GM21576 (cell line): Measurements from ENCODE around the gene TPP1.

ENCODE experiments used
- ATAC-seq: cut with Tn5 transposase; IDR thresholded peaks from one replicate; pipeline ENCODE4 v1.9.1; 2021; ENCODE audit warnings: mild to moderate bottlenecking, moderate library complexity; ENCODE audit not compliant: unreplicated experiment

Gene TPP1

GRCh38 chr11:6619004-6619745 lies at the start of gene TPP1:
TSS of gene TPP1 (minus strand) at chr11:6619422. CDS start at chr11:6619400, 22 bp downstream.
- ATAC-seq = peak; percentile 99

DNA sequence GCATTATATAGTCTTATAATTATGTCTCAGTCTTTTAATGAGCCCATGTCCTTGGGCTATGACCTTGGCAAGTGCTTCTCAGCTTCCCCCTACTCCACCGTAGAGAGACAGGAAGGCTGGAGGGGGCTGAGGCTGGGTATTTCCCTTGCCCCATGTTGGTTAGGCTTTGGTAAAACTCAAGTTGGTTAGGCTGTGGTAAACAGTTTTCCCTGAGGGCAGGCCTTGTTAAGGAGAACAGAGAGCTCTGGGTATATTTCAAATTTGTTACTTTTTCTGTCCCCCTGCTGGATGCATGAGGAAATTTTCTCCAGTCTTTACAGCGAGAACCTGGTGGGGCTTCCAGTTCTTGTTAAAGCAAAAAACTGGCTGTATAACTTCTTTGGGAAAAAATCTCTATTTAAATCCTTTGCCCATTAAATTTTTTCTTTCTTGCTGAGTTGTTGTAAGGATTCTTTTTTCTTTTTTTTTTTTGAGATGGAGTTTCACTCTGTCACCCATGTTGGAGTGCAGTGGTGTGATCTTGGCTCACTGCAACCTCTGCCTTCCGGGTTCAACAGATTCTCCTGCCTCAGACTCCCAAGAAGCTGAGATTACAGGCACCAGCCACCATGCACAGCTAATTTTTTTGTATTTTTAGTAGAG lies 48.6 kb upstream of the TPP1 start:
- ATAC-seq = no peak

- no peak for ATAC-seq
Observed at GRCh38 chr11:6666302-6667183, 47.3 kb upstream of the TPP1 start.

DNA sequence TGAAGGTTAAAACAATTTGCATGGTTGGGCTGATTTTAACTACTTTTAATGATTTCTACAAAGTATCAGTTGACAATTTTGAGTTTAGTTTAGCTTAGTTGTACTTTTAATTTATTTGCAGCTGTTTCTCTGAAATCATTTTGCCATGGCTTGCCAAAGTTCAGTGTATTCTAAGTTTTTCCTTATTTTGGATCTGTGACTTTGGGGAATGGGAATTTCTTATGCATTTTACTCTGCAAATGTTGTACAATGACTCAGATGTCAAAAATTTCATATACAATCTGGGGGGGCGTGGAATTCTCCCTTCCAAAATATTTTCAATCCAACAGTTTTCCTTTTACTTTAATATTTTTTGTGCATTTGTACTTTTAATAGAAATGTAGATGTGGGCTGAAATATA lies 45.3 kb upstream of the TPP1 start:
- no peak for ATAC-seq

DNA sequence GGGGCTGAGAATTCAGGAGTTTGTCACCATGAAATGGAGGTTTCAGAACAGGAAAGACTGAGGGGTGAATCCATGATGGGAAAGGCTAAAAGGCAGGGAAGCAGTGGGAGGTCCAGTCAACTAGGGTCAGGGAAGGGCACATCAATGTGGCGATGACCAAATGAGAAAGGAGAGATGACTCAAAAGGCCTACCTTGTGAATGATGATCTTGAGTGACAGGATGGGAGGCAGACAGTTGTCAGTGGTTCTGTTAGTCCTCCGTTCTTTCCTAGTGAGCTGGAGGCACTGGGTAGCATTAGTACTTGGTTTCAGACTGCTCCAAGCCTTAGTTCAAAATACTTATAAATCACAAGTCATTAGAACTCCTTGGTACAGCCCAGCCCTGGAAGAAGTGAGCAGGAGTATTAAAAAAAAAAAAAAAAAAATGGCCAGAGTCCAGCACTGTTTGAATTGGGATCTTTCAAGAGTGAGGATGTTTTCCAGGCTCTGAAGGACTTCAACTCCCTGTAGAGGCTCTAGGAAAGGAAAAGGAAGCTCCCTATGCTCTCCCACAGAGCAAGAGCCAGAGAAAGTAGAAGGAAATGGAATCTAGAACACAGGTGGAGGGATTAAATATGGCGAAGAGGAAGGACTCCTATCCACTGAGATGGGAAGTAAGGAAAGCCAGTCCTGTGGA lies 44.7 kb upstream of the TPP1 start:
- no peak for ATAC-seq

DNA sequence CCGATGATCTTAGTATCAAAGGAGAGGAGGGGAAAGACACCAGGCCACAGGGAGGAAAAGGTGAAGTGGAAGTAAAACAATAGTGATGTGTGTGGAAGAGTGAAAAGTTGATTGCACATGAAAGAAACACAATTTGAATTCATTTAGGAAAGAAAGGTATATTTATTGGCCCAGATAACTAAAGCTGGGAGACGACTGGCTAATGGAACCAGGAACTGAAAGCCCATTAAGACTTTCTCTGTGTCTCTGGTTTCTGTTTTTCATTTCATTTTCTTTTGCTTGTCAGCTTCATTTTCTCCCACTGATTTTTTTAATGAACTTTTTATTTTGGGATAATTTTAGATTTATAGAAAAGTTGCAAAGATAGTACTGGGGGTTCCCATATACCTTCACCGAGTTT lies 41.5 kb upstream of the TPP1 start:
- no peak for ATAC-seq

DNA sequence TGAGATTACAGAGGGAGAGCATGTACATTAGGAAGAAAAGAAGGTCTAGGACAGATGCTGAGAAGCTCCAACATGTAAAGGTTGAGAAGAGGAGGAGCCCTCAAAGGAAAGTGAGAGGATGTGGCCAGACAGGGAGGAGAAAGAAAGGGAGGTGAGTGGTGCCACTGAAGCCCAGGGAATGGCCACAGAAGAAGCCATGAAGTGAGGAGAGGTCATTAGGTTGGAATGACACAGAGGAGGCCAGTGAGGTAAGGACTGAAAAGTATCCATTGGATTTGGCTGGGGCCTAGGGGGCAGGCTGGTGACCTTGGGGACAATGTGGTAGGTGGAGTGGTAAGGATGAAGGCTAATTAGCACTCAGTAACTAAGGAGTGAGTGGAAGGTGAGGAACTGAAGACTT lies 39.4 kb upstream of the TPP1 start:
- no peak for ATAC-seq

DNA sequence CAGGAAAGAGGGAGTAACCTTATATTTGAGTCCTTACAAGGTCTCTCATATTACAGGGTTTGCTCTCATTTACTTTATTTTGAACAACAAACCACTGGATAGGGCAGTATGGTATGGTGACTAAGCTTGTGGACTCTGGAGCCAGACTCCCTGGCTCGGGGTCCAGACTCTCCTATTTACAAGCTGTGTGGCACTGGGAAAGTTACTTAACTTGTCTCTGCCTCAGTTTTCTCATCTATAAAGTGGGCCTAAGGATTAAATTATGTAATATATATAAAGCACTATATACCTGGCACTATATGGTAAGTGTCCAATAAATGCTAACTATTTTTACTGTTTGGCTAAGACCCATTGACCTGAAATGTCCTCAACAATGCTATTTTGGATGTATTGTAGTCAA lies 38.1 kb upstream of the TPP1 start:
- no peak for ATAC-seq

DNA sequence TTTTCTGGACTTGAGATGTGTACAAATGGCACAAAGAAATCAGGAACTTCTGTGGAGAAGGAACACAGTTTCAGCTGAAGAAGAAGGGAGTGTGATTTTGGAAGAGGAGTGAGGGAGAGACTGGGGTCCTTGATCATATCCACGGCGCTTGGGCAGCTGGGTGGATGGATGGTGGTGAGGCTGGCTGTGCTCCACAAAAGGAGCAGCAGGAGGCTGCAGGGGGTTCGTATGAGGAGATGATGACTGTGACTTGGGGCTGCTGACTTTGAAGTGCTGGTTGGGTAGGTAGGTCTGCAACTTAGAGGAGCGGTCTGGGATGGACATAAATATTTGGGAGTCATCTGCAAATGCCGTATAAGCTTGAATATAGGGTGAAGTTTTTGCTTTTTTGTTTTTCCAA lies 37.7 kb upstream of the TPP1 start:
- no peak for ATAC-seq

DNA sequence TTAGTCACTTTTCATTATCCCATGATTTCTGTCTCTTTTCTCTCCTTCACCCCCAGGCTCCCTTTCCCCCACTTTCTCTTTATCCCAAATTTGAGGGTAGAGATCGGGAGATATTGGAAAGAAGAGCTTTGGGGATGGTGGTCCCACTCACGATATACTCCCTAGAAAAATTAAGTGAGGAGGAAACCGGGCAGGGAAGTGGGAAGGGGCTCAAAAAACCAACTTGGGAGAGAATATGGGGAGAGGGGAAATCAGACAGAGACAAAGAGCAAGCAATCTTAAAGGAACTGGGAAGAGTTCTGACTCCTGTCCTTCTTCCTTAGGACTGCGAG lies 37.3 kb upstream of the TPP1 start:
- ATAC-seq = no peak

DNA sequence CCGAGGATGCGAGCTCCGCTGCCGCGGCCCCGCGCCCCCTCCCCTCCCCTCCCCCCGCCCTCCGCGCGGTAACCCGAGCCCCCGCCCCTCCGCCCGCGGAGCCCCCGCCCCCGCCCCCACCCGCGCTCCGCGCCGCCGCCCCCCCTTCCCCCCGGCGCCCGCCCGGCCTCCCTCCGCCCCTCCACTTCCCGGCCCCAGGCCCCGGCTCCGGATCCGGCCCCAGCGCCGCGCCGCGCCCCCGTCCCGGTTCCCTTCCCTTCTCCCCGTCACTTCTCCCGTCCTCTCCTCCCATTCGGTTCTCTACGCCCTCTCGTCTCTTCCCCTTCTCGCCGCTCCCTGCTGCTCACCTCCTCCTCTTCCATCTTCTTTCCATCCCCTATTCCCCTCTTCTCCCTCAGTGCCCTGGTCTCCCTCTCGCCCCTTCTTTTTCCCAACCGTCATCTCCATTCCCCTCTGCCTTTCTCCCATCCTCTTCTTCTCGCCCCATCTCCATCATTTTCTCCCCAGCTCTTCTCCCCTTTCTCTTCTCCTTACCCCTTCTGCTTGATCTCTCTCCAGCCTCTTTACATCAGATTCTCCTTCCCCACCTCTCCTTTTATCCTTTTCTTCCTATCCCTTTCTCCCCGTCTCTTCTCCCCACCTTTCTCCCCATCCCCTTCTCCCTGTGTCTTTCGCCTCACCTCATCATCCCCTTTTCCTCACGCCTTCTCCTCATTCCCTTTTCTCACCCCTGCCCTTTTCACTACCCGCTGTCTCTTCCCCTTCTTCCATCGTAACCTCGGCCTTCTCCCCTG lies 36.8 kb upstream of the TPP1 start, which contains the start of gene DCHS1:
TSS of gene DCHS1 (minus strand) at position 20 of the 794 bp plus-strand sequence. CDS start 14,196 bp downstream, outside the sequence.
- ATAC-seq = no peak

- no peak for ATAC-seq
Observed at GRCh38 chr11:6655020-6655789, 36.0 kb upstream of the TPP1 start.

DNA sequence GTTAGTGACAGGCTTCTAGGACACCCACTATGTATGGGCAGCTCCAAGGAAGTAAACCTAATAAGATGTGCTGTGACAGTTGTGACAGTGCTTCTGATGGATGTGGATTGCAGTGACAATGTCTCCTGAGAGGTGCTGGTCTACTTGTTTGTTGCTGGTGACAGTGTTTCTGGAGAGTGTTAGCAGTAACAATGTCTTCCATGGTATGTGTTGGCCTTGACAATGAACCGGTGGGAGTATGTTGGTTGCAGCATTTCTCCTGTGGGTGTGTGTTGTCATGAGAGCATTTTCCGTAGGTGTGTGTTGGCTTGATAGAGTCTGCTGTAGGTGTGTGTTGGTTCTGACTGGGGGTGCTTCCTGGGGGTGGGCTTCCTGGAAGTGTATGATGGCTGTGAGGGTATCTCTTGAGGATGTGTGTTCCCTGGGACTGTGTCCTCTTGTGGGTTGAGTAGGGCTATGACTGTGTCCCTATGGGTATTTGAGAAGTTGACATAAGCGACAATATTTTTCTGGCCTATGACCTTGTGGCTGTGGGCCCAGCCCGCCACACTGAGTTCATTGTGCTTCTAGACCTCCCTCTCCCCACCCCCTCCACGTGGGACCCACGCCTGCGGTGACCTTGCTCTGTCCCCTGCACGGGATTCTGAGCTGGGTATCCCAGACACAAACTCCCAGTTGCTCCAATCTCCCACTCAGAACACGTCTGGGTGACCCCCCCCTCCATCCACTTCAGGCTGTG lies 35.2 kb upstream of the TPP1 start:
- no peak for ATAC-seq

DNA sequence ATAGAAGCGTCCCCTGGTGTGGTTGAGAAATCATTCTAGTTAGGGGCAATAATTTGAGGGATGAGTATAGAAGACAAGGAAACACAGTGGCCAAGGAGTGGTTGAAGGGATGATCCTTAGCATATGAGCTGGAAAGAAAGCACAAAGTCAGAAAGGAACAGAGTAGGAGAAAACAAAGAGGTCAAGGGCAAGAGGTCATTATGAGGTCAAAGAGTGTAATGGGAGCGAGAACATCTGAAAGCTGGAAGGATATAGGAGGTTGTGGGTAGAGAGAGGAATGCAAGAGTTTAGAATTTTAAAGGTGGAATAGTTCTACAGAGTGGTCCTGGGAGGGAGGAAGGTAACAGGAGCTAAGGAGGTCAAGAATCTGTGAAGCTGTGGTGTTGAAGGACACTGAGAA lies 34.4 kb upstream of the TPP1 start:
- no peak for ATAC-seq

DNA sequence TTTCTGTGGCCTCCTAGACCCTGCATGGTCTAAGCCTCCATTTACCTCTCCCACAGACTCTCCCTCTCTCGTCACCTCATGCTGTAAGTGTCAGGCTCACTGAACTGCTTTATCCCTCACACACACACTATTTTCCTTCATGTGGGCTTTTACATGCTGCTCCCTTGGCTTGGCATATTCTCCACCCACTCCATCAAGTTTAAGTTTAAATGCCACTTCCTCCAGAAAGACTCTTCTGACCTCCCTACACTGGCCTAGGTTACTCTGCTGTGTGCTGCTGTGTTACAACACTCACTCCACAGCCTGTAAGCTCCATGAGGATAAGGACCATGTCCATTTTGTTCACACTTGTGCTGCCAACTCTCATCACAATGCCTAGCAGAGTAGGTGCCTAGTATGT lies 33.9 kb upstream of the TPP1 start:
- ATAC-seq = no peak

- ATAC-seq = no peak
Observed at GRCh38 chr11:6652182-6652581, 33.0 kb upstream of the TPP1 start.

- no peak for ATAC-seq
Observed at GRCh38 chr11:6650980-6651379, 31.8 kb upstream of the TPP1 start.

DNA sequence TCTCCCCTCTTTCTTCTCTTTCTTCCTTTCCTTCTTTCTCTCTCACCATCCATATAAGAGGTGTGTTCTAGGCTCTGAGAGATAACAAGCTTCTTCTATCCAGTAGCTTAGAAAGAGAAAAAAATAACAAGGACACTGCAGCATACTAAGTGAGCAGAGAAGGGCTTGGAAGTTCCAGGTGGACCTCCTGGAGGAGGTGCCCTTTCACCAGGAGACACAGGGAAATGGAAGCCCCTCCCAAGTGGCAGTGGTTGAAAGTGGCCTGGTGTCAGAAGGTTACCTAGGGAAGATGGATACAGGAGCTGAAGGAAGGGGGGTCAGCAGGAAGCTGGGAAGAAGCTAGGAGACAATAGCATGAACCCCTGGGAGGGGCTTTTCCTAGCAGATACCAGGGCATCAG lies 30.9 kb upstream of the TPP1 start:
- no peak for ATAC-seq

DNA sequence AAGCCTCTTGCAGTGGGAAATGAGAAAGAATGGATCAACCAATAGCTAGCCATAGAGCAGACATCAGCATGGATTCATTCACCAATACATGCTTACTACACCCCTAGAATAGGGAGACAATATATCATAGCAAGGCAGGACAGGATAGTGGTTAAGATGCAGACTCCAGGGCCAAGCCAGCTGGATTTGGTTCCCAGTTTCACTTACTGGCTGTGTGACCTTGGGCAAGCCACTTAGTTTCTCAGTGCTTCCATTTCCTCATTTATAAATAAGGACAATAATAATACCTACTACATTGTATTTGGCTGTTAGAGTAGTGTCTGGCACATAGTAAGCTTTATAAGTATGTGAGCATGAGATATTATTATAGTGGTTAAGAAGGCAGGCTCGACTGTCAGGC lies 29.3 kb upstream of the TPP1 start:
- ATAC-seq = no peak
